ENCODE data around the gene APLP2. TPM values are rescaled to one million over a fixed set of nuclear protein-coding genes. Genes with fewer than 3 reads are reported as not detected.

Gene APLP2
- total RNA-seq, 4 donors from 2014 or later, result 125 to 226 (median 158) TPM

DNA sequence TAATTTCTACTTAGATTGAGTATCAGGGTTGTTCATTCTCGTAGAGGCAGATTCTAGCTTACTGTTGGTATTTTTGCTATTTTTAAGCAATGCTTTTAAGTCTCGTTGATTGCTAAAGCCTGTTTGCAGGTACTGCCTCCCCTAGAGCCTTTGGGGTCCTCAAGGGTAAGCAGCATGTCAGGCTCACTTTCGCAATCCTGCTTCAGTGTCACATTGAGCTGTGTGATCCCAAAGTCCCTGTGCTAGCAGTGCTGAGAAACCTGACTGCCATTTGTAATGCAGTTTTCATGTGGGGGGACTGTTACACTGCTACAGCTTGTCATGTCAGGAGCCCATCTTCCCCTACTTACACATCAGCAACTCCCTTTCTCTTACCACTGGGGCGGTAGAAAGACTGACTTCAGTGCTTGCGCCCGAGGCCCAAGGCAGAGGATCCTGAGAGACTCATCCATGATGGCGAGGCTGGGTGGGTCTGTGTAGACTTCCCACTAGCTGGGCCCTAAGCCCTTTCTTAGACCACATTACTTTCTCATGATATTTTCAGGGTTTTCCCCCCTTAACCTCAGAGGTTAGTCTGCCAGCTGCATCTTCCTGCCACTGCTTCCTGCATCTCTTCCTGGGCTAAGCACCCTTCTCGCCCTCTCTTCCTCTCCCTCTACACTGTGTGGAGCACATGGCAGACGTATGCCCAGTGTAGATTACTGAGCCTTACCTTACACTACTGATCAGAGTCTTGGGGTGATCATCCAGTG lies 49.1 kb downstream of the APLP2 start:
- WGBS, 2 donors, result 88 to 94% methylated on average over 9 of the region's 9 CpGs
- intact Hi-C loops (cut with DNase I; ENCODE audit: low total_unique reads), result no loop called here
- H3K4me3 ChIP-seq (ENCODE audit: low read depth, poor library complexity, severe bottlenecking), result no peak overlapping the region
- no peak for DNase-seq (ENCODE audit: low spot score in 2 of 2)
- TF ChIP-seq POLR2A (IDR thresholded peaks at IDR 0.05) (no peak), CTCF (IDR thresholded peaks at IDR 0.05) (no peak)

DNA sequence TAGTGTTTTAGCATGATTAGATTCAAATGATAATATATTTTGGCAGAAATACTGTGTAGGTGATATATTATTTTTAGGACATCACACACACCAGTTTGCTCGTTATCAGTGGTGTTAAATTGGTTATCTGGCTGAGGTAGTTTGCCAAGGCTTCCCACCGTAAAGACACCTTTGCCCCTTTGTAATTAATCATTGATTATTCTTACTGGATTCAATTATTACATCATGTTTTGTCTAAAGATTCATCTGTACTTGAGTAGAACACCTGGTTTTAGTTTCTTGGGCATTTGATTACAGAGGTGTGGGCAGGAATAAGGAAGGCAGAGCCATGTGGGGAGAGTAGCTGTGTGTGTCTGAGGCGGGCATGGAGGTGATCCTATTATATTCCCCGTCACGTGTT lies 50.4 kb downstream of the APLP2 start:
- TF ChIP-seq CTCF (IDR thresholded peaks at IDR 0.05) (no peak), POLR2A (IDR thresholded peaks at IDR 0.05) (no peak)
- no peak for DNase-seq (ENCODE audit: low spot score in 2 of 2)
- intact Hi-C loops (cut with DNase I; ENCODE audit: low total_unique reads), result no loop called here
- no peak overlapping the region for H3K4me3 ChIP-seq (ENCODE audit: low read depth, poor library complexity, severe bottlenecking)
- 89 to 91% methylated on average over 5 of the region's 5 CpGs for WGBS, 2 donors

DNA sequence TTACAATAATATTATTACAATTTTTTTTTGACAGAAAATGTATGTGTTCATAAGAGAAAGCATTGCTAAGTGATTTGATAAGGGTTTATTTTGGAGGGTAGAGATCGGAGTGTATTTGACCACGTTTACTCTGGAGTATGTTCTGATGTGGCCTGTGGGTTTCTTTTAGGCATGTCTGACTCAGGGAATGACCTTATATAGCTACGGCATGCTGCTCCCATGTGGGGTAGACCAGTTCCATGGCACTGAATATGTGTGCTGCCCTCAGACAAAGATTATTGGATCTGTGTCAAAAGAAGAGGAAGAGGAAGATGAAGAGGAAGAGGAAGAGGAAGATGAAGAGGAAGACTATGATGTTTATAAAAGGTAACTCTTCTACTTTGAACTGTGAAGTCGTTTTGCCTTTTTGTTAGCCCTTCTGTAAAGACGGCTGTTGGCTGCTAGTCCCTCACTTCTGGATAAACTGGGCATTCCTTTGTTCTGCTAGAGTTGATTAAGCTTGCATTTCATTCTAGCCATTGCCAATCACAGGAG lies 51.8 kb downstream of the APLP2 start:
- 72 to 75% methylated on average over 5 of the region's 5 CpGs for WGBS, 2 donors
- no peak overlapping the region for H3K4me3 ChIP-seq (ENCODE audit: low read depth, poor library complexity, severe bottlenecking)
- intact Hi-C loops (cut with DNase I; ENCODE audit: low total_unique reads), result no loop called here
- no peak for TF ChIP-seq POLR2A (IDR thresholded peaks at IDR 0.05)
- TF ChIP-seq CTCF (IDR thresholded peaks at IDR 0.05), result no peak
- no peak for DNase-seq (ENCODE audit: low spot score in 2 of 2)

DNA sequence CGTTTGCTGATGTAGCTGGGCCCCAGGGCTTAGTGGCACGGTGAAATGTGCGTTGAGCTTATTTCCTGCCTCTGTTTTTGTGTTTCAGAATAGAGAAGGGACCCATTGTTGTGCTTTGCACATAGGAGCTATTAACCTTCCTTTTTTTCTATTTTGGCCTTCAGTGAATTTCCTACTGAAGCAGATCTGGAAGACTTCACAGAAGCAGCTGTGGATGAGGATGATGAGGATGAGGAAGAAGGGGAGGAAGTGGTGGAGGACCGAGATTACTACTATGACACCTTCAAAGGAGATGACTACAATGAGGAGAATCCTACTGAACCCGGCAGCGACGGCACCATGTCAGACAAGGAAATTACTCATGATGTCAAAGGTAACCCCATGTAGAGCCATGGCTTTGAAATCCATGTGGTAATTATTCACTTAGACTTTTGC lies 52.5 kb downstream of the APLP2 start:
- no peak for TF ChIP-seq POLR2A (IDR thresholded peaks at IDR 0.05)
- no peak for TF ChIP-seq CTCF (IDR thresholded peaks at IDR 0.05)
- 76 to 80% methylated on average over 7 of the region's 7 CpGs for WGBS, 2 donors
- no peak for DNase-seq (ENCODE audit: low spot score in 2 of 2)
- intact Hi-C loops (cut with DNase I; ENCODE audit: low total_unique reads), result no loop called here
- H3K4me3 ChIP-seq (ENCODE audit: low read depth, poor library complexity, severe bottlenecking), result no peak overlapping the region

DNA sequence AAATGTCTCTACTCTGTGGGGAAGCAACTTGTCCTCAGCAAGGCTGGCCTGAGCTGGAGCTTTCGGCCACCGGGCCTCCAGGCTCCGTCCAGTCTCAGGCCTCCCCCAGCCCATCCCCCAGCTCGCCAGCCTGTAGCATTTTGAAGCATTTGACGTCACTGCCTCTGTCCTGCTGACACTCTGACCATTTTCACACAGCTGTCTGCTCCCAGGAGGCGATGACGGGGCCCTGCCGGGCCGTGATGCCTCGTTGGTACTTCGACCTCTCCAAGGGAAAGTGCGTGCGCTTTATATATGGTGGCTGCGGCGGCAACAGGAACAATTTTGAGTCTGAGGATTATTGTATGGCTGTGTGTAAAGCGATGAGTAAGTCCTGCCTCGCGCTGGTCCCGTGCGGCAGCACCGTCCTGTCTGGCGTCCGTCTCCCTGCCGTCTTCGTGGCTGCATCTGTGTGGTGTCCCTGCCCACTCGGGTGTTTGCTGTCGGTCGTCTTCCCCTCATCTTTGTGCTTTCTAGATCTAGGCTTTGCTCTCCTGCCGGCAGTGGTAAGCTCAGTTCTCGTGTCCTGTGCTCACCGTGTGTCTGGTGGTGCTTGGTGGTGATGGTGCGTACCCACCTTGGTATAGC lies 53.8 kb downstream of the APLP2 start:
- H3K4me3 ChIP-seq (ENCODE audit: low read depth, poor library complexity, severe bottlenecking), result no peak overlapping the region
- no peak for TF ChIP-seq POLR2A (IDR thresholded peaks at IDR 0.05)
- no peak for TF ChIP-seq CTCF (IDR thresholded peaks at IDR 0.05)
- WGBS, 2 donors, result 93 to 95% methylated on average over 32 of the region's 32 CpGs
- DNase-seq (ENCODE audit: low spot score in 2 of 2), result no peak
- intact Hi-C loops (cut with DNase I; ENCODE audit: low total_unique reads), result no loop called here
